IPS-NIHi7 (cell line): ENCODE measurements around the gene KCNE1.
A peak's percentile ranks its signal among the peaks of the same experiment; 100 is the strongest.

ENCODE experiments used
- DNase-seq: peaks from one replicate; pipeline ENCODE4 v3.0.0; 2012; ENCODE audit warnings: mixed read lengths; ENCODE audit errors: extremely low spot score

KCNE1 gene

DNA sequence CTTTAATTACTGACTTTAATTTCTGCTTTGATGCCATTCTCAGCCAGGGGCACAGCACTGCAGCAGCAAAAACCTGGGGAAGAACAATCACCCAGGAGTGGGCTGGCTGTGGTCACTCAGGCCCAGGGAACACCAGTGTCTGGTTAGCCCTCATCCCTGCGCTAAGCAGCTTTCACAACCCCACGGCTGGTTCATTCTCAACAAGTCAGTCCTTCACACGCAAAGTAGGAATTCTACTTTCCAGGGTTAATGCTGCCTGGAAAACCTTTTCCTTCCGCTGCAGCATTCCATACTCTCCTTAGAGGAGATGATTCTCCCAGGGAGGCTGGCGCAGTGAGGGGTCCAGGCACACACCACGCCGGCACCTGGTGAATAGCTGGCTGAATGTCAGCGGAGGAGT, 24.3 kb upstream of the KCNE1 start:
- DNase-seq, result no peak

DNA sequence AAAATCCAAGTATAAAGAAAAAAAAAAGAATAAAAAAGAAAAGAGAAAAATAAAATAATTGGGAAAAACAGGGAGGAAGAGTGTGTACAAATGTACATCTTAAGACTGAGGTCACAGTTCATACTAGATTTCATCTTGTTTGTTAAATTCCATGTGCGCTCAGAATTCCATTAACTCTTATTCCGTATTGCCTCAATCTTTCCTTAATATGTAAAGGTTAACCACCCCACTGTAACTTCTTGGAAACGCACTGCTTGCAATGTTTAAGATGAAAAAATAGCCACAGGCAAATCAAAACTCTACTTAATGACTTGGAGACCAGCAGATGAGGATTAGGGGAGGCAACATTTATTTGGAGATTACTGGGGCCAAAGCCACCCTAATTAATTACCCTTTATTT, 23.9 kb upstream of the KCNE1 start:
- no peak for DNase-seq

DNA sequence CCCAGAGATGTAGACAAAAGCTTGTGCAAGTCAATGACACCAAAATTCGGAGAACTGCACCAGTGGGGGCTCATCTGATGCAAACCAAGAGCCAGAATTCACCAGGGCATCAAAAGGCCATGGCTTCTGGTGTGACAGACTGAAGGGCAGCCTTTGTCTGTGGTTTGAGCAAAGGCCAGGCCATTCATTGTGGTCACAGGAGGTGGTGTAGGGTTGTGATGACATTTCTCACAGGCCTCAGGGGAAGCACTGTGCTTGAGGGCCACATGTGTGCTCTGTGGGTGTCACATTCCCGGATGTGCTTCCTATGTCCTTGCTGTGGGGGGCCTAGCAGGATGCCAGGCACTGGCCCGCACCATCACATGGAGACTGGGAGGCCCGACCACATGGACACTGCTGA, 22.5 kb upstream of the KCNE1 start:
- no peak for DNase-seq

DNA sequence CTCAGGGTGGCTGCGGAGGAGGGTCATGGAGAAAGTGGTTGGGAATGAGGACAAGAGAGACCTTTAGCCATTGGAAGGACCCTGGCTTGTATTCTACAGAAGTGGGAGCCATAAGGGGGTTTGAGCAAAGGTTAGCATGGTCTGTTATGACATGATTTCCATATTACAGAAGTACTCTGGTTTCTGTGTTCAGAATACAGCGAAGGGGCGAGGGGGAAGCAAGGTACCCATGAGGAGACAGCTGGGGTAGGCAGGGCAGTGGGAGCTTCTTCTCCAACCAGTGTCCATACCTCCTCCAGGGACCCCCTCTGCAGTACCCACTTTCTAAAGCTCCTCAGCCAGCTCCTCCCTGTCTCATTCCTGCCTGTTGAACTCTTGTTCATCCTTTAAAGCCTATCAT, 21.9 kb upstream of the KCNE1 start:
- no peak for DNase-seq

DNA sequence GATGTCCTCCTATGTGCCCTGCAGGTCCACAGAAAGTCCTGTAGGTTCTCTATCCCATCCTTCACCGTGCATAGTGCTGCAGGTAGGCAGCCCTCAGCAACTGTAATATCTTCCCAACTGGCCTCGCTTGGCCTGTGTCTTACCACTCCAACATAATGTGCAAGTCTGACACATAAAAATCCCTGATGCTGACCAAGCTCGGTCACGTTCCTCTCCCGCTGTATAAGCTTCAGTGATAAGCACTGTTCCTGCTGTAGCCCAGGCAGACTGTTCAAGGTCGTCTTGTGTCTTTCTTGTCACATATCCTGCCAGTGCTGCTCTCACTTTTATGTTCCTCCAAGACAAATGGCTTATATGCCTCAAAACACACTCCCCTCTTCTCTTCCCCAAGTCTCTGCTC, 19.4 kb upstream of the KCNE1 start:
- no peak for DNase-seq

DNA sequence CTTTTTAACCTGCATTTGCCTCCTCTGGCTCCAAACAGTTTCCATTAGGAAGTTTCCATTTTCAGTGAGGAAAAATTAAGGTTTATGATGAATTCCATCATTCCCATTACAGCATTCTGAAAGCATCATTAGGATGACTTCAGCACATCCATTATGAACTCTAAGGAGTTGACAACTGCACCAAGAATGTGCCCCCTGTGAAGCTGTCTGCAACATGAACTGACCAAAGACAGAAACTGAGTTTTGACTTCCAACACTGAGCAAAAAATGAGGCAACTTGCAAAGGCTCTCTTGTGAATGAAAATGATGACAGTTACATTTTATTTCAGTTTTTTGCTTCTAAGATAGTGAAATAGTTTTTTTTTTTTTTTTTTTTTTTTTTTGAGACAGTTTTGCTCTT, 18.3 kb upstream of the KCNE1 start:
- DNase-seq, result no peak

DNA sequence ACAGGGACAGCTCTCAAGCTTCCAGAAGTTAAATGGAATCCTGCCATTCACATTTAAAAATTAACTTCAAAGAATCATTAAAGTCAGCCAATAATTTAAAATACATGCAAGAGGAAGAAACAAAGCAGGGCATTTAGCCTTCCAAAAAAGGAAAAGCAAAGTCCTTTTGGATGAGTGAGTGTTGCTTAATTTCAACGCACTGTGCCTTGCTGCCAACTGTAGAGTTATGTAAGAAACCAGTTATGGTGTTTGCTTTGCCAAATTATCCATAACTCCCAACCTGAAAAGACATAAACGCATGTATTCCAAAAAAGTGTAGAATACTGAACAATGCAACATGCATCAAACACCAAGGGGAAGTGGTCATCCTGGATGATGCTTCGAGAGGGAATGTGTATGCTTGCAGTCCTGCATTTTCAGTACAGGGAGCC, 16.1 kb upstream of the KCNE1 start:
- no peak for DNase-seq

DNA sequence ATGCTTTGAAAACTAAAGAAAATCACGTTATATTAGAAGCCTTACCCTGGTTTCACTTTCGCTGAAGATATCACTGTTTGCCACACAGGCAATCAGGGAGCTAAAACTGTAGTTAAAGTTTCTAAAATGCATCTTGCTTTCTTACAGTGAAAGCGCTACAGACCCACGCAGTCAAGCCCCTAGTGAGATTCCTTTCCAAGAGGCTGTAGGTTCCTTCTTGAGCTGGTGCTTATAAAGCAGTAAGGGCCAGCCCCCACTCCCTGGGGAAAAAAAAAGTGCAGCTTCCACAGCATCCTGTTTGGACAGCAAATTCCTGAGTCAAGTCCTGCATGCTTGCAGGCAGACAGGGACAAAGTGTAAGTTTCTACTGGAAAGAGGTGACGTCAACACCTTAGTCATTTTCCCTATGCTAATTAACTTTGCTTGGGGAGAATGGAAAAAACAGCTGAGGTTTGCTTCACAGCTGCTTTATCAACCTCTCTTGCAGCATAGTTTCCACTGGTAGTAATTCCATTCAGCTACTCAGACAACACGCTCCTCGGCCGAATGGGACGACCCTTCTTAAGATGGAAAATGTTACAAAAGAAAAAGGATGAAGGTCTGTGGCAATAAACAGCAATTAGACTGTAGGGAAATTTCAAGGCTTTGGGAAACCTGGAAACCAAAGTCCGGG, 14.7 kb upstream of the KCNE1 start:
- DNase-seq, result peak; percentile 72

DNA sequence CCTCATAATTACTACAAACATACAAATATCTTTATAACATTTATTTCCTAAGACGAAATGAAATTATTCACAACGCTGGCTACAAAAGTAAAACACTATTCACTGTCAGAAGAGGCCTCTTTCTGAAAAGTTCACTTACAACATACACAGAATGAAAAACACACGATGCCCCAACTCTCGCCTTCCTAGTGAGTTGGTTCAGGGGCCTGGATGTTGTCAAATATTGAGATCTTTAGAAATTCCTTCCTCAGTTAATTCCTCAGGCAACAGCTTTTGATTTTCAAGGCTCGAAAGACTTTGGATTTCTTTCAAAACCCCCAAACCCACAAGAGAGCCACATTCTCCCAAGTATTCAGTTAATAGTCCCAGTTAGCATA, 14.2 kb upstream of the KCNE1 start:
- no peak for DNase-seq

DNA sequence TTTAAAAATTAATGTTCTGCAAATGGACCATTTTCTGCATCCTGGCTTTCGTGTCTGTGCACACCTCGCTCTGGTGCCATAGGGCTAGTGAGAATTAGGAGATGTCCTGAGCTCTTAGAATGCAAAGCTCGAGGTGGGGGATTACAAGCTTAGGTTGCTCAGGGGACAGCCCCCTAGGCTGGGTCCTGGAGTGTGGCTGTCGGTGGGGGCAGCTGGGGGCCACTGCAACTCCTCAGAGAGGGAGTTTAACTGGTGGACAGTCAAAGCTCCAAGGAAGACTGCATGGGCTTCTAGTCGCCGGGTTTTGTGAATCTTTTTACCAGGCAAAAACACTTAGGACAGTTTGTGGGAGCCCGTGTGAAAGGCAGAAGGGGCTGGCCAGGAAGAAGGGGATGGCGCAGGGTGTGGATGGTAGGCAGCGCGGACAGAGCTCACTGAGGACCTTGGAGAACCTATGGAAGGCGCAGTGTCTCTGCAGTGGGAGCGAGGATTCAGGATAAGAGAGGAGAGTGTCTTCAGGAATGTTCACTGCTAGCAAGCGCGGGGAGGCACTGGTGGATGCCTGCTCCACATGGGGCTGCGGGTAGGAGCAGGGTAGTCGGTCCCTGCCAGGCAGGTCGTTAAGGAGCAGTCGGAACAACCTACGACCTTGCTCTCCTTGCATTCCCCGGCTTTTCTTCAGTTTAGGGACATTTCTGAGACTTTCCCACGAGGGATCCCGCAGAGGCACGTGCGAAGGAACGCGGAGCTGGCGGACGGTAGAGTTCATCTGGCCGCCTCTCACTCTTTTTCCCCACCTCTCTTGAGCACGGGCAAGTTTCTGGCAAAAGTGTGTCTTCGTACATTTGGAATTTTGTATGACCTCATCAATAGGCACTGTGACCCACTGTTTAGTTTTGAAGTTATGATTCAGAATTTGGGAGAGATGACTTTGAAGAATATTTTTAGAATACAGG, 12.9 kb upstream of the KCNE1 start:
- peak; percentile 58 for DNase-seq

DNA sequence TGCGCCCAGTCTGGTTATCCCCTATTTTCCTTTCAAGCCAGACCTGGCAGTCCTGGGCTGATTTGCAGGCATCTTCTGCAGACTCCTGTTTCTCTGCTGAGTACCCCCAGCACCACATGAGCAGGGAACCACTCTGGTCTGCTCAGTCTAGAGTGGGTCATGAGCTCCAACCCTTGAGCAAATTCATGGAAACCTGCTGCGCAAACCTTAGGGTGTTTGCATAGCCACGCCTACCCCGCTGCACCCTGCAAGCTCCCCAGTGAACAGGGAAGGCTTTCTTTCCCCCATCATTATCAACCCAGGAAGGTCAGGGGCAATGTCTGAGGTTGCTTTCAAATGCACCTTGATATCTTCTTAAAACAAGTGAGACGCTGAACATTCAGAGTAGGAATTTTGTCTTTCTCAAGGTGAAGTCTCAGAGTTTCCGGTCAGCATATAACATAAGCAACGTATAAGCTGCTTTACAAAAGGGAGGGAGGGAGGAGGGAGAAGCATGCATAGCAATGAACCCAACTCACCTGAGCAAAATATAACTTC, 11.1 kb upstream of the KCNE1 start:
- no peak for DNase-seq

DNA sequence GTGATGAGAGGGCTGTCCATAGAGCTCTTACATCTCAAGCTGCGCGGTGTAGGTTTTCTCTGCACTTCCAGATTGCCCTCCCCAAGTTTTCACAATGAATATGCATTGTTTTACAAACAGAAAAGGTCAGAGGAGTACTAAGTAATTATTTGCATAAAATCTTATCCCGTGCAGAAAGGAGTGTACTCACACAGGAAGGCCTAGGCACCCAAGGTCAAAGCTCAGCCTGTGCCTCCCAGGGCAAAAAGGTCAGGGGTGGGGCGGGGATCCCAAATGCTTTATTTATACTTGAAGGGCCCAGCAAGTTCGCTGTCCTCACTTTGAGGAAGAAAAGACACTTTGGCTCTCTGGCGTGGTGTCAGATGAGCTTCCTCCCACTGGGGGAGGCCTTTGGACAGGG, 10.3 kb upstream of the KCNE1 start:
- no peak for DNase-seq

DNA sequence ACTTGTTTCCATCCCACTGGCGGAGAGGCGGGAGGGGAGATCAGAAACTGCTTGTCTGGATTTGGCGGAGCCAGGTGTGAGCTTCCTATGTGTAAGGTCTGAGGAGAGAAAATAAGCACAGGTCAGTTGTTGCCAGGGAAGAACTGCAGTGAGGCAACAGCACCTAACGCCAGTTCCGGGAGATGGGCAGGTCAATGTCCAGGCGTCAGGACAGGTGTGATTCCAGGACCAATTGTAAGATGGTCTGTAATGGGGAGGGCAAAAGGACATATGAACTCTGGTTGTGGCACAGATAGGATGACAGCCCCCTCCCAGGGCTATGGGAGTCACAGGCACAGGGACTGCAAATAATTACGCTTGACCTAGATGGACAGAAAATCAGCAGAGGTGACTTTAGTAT, 9.6 kb upstream of the KCNE1 start:
- DNase-seq, result no peak

DNA sequence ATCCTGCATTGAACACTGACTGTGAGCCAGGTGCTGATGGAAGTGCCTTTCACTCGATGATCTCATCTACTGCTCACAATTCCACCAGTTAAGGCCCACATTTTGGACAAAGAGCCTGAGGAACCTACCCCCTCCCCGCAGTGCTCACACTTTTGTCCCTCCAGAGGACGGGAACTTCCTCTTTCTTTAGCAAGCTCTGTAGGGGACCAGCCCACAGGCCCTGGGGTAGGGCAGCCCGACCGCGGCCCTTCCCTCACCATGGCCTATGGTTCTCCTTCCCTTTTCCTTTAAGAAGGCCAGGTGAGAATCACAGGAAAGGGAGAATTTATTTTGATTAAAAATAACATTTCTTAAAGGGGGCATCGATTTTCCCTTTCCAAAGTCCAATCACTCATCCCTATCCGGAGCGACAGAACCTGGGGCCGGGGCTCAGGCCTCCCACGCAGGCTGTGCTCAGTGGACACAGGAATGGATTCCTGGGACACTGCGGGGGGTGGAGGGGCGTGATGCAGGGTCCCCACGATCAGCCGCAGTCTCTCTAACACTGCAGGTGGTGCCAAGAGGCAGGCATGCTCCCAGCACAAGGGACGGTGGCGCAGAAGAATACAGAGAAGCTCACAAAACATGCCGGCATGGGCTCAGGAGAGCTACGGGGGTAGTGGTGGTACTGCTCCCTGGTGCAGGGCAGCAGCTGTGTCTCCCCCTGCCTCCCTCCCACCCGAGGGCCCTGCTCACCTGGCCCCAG, 8.9 kb upstream of the KCNE1 start:
- DNase-seq, result no peak

DNA sequence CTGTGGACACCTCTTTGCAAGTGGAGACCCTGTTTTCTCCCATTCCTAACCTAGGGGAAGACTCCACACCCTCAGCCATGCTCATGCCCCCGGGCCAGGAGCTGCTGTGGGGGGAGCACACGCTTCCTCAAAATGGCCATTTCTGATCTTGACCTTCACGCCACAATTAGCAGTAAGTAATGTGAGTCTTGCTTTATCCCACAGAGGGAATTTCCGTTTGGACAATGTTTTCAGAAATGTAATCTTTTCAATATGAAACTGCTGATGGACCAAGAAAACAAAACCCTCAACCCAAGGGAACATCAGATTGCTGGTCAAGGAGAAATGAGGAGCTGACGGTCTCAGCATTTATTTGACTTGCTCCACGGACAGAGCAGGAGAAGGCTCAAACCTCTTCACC, 8.3 kb upstream of the KCNE1 start:
- no peak for DNase-seq

DNA sequence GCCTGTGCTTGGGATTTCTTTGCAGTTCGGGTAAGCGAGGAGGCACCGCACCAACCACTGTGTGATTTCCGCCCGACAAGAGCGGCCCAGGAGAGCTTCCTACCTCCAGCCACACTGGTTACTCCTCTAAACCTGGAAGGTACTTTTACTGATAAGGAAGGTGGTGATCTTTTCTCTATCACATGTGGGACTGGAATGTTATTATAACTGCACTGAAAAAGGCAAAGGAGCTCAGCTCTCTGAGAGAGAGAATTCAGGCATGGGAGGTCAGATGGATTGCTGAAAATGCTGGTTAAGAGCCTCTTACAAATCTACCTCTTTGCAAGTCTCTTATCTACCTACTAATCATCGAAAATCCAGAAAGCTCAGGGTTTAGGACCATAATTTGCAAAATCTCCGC, 7.7 kb upstream of the KCNE1 start:
- DNase-seq, result no peak

DNA sequence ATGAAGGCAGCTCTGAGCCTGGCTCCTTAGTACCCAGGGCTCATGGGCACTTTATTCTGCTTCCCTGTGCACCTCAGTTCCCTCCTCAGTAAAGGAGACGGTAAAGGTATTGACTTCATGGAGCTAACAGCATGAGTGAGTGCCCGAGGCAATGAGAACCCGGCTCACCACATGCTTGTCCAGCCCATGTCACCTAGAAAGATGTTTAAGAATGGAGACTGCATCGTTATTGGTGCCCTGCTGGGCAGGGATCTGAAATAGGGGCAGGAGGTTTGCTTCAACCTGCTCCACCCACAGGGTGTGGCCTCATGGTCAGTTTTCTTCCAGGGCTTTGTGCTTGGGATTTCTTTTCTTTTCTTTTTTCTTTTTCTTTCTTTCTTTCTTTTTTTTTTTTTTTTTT, 7.0 kb upstream of the KCNE1 start:
- DNase-seq, result no peak

DNA sequence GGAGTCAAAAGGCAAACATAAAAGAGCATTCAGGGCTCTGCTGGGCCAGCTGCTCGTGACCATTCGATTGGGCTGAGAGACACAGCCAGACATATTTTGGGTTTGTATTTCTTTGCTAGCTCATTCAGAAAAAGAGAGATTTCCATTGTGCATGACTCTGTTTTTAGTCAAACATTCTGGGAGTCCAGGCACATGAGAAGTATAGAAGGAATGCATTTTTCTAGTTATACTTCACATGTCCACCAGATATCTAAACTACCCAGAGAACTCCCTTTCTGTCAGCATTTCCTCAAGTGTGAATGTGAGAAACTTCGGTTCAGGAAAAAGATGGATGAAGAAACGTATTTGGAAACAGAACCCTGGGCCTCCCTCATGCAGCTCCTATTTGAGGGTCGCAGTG, 6.3 kb upstream of the KCNE1 start:
- DNase-seq, result no peak

DNA sequence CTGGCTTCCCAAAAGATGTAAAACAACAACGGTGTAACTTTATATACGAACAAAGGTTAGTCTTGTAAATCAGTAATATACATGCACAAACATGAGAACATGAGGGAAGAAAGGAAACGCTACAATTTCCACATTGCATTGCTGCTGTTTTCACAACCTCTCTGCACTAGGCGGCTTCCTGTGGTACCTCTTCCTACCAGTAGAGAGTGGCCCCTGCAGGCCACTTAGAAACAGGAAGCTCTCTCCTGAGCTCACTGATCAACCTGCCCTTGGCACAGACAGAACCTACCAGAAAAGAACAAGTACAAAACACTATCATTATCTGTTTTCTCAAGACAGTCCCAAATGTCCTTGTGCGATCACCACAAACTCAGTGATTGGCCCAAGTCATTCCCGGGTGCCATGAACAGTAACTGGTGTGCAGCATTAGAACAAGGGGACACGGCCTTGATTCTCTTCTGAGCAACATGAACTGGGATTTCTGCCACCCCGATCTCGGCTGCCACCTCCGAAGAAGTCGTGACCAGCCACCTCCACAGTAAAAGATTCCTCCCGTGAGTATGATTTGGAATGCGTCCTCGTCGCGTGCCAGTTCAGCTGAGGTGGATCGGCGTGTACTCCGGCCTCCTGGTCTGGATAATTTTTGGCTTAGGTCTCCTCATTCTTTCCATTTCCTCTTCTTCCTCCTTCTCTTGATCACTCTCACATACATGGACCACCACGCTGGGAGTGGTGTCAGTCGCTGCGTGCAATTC, 5.7 kb upstream of the KCNE1 start:
- peak; percentile 39 for DNase-seq

DNA sequence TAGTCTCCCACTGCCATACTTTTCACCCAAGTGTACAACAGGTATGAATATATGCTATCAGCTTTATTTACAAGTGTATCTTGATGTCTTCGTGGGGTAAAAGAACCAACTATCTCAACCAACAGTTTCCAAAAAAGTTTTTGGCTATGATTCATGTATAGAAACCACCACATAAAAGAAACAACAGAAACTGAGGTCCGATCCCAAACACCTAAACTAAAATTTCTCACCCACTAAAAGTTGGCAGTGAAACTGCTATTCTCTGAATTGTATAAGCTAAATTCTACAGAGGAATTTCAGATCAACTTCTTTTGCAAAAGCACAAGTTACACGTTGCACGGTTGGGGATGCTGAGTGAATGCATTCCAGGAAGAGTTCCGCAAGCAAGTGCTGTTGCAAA, 5.0 kb upstream of the KCNE1 start:
- no peak for DNase-seq

DNA sequence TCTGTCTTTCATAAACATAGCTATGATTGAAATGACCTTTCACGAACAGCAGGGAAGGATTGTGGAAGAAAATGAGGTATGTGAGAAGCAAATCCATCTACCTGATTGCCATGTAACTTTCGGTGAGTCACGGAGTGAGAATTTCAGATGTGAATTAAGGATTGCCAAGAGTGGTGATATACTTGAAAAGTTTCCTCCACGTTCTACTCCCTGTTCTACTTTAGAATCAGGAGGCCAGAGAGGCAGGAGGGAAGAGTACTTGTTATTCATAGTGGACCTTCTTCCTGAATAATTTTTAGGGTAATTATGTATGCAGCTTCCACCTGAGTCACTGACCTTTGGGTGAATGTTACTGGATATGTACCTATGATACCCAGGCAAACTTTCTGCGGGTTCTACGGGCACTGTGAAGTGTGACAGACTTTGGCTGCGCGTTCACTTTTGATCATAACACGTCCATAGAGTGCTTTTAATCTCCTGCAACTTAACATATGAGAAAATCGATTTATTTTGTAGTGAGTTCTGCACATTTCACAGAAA, 2.6 kb upstream of the KCNE1 start:
- no peak for DNase-seq
